Middle frontal gyrus (tissue), 1 donor: ENCODE measurements around the gene CD160.
"Not testable (repeated sequence)": the region's sequence is repeated elsewhere in the genome, so short reads cannot be mapped to it uniquely, and the experiment has no call there.

ENCODE experiments used
- DNase-seq: peaks from one replicate; pipeline ENCODE4 v3.0.0-alpha.2; 2015; ENCODE audit warnings: low spot score; ENCODE audit errors: extremely low spot score

CD160 gene

GRCh38 chr1:145710291-145711027 is 8.8 kb upstream of the CD160 start:
- no peak for DNase-seq

- DNase-seq: no peak
Measured at GRCh38 chr1:145711213-145711651, 8.1 kb upstream of the CD160 start.

- DNase-seq: no peak
Measured at GRCh38 chr1:145714524-145715111, 4.7 kb upstream of the CD160 start.

GRCh38 chr1:145716641-145717345 is 2.5 kb upstream of the CD160 start:
- DNase-seq: no peak

- no peak for DNase-seq
Measured at GRCh38 chr1:145717833-145718232, 1.5 kb upstream of the CD160 start.

- DNase-seq: not testable (repeated sequence)
Measured at GRCh38 chr1:145718465-145718864, 834 bp upstream of the CD160 start.

GRCh38 chr1:145720556-145720877 is 1.2 kb downstream of the CD160 start:
- no peak for DNase-seq

- DNase-seq: peak; percentile 12
Measured at GRCh38 chr1:145720878-145721671, 1.8 kb downstream of the CD160 start.

GRCh38 chr1:145726193-145726592 is 6.9 kb downstream of the CD160 start:
- DNase-seq: not testable (repeated sequence)

- DNase-seq: no peak
Measured at GRCh38 chr1:145729196-145729595, 9.9 kb downstream of the CD160 start.

GRCh38 chr1:145729666-145730436 is 10.6 kb downstream of the CD160 start:
- no peak for DNase-seq

- DNase-seq: no peak
Measured at GRCh38 chr1:145730467-145730866, 11.2 kb downstream of the CD160 start.

GRCh38 chr1:145730900-145731299 is 11.6 kb downstream of the CD160 start:
- DNase-seq: no peak

- no peak for DNase-seq
Measured at GRCh38 chr1:145736191-145736590, 16.9 kb downstream of the CD160 start.

GRCh38 chr1:145740269-145740668 is 21.0 kb downstream of the CD160 start:
- no peak for DNase-seq

- no peak for DNase-seq
Measured at GRCh38 chr1:145747398-145748247, 28.3 kb downstream of the CD160 start.

- no peak for DNase-seq
Measured at GRCh38 chr1:145750426-145750825, 31.1 kb downstream of the CD160 start.

GRCh38 chr1:145751491-145752037 is 32.3 kb downstream of the CD160 start:
- DNase-seq: peak; percentile 53

GRCh38 chr1:145757420-145757819 is 38.1 kb downstream of the CD160 start:
- DNase-seq: no peak

GRCh38 chr1:145758116-145758515 is 38.8 kb downstream of the CD160 start:
- DNase-seq: no peak
